Lung (tissue), 12 donors: Measurements from ENCODE around the gene KCNMA1. TPM values are rescaled to one million over a fixed set of nuclear protein-coding genes. Genes with fewer than 3 reads are reported as not detected.

Experiments used
- ATAC-seq: fragments of 200-7000 bp; cut with Tn5 transposase; one replicate; pipeline ENCODE4 v1.9.1; 2020; ENCODE audit warnings: moderate number of reproducible peaks; ENCODE audit not compliant: insufficient read depth, low FRiP score
- DNase-seq, 3 donors: peaks; one replicate each; pipeline ENCODE4 v3.0.0-alpha.2; 2013 to 2017
- H3K27ac ChIP-seq, 2 donors: one replicate each; pipeline ENCODE4 v1.5.1; 2013; ENCODE audit warnings: mild to moderate bottlenecking in 2 of 2, moderate library complexity in 2 of 2, control low read depth in 1 of 2, inconsistent platforms in 1 of 2, low read depth in 1 of 2, low read length in 1 of 2
- H3K27me3 ChIP-seq, 3 donors: one replicate each; pipeline ENCODE4 v1.5.1; 2013; ENCODE audit warnings: low read length in 2 of 3; ENCODE audit not compliant: control insufficient read depth in 3 of 3, insufficient read depth in 3 of 3
- H3K36me3 ChIP-seq, 4 donors: one replicate each; pipeline ENCODE4 v1.5.1; 2013; ENCODE audit warnings: low read length in 4 of 4, mild to moderate bottlenecking in 1 of 4, moderate library complexity in 1 of 4; ENCODE audit not compliant: control insufficient read depth in 4 of 4, insufficient read depth in 4 of 4
- H3K4me1 ChIP-seq, 5 donors: one replicate each; pipeline ENCODE4 v1.5.1; 2013; ENCODE audit warnings: low read length in 5 of 5, mild to moderate bottlenecking in 2 of 5, moderate library complexity in 1 of 5; ENCODE audit not compliant: control insufficient read depth in 5 of 5, insufficient read depth in 5 of 5
- H3K4me3 ChIP-seq: one replicate; pipeline ENCODE4 v1.5.1; 2013; ENCODE audit warnings: mild to moderate bottlenecking, control low read depth, moderate library complexity
- H3K9ac ChIP-seq, 2 donors: one replicate each; pipeline ENCODE4 v1.5.1; 2013; ENCODE audit warnings: low read length in 2 of 2, control low read depth in 1 of 2; ENCODE audit not compliant: insufficient read depth in 1 of 2
- H3K9me3 ChIP-seq, 4 donors: one replicate each; pipeline ENCODE4 v1.5.1; 2013; ENCODE audit warnings: low read length in 3 of 4, mild to moderate bottlenecking in 1 of 4, moderate library complexity in 1 of 4; ENCODE audit not compliant: control insufficient read depth in 4 of 4, insufficient read depth in 3 of 4
- WGBS, 2 donors: extraction: QIAGEN DNeasy Blood & Tissue Kit; methylation state at CpG; one replicate each; pipeline ENCODE4 v1.1.7; 2013; 5-methylcytosine and 5-hydroxymethylcytosine counted together
- polyA plus RNA-seq, 2 donors: library from polyadenylated mRNA; stranded (reverse); fragments of 200-250 nt; gene quantifications; one replicate each; pipeline ENCODE4 v1.2.1, GENCODE V29; 2013
- total RNA-seq, 2 donors: library from RNA; depleted of rRNA in 1 of 2; stranded (reverse); fragments of >200 nt in 1 of 2; gene quantifications; one replicate each; pipeline ENCODE4 v1.2.1, GENCODE V29; 2014 to 2021
- TF ChIP-seq, protein P1 (sequence below): IDR thresholded peaks from 2 replicates; pipeline ENCODE4 v1.5.1; 2012; ENCODE audit warnings: mild to moderate bottlenecking; ENCODE audit errors: control extremely low read depth, extremely low read depth
- donor health status: control.
- donor health status: control.
- donor health status: Bipolar disorder and iron deficiency.
- donor health status: healthy.
- donor health status: DM: yes; HTN: yes; CAD: no.

The KCNMA1 gene
- total and polyA plus RNA-seq, 4 donors = 3.8 to 13.0 (median 5.5) TPM

DNA sequence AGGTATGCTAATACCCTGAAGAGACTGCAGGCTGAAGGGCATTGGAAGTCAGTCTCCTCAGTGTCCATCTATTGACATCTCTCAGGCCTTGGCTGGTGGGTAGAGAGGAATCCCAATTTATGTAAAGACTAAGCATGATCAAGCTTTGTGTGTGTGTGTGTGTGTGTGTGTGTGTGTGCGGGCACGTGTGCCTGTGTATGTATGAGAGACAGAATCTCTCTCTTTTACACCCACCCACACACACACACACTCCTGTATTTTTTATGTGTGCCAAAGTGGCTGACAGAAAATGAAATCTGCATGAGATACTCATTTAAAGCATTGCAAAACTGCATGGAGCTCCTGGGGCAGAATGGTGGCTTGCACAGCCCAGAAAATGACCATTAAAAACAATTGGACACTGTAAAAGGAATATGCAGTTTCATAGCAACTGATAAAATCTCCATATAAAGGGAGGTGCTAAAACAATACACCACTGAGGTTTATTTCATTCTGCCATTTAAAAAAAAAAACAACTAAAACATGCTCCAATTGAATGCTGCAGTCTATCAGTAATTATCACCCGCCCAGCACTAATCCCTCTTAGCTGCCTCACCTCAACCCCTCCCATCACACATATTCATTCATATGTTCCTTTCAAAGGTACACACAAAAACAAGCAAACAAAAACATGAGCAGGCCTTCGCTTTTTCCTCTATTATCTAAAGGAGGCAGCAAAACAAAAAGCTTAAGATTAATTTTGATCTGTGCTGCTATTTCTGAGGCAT, 385.0 kb downstream of the KCNMA1 start:
- ATAC-seq (no peak), DNase-seq (no peak)
- Histone ChIP-seq H3K9ac (no peak overlapping the region), H3K4me3 (no peak overlapping the region), H3K27ac (no peak overlapping the region), H3K9me3 (no peaks in the 10 kb centered on the region), H3K36me3 (no peaks in the 10 kb centered on the region), H3K4me1 (peaks cover 0 to 5% (median under 1%) of the 10 kb centered on the region in 5 donors), H3K27me3 (no peaks in the 10 kb centered on the region)
- TF ChIP-seq, protein P1, sequence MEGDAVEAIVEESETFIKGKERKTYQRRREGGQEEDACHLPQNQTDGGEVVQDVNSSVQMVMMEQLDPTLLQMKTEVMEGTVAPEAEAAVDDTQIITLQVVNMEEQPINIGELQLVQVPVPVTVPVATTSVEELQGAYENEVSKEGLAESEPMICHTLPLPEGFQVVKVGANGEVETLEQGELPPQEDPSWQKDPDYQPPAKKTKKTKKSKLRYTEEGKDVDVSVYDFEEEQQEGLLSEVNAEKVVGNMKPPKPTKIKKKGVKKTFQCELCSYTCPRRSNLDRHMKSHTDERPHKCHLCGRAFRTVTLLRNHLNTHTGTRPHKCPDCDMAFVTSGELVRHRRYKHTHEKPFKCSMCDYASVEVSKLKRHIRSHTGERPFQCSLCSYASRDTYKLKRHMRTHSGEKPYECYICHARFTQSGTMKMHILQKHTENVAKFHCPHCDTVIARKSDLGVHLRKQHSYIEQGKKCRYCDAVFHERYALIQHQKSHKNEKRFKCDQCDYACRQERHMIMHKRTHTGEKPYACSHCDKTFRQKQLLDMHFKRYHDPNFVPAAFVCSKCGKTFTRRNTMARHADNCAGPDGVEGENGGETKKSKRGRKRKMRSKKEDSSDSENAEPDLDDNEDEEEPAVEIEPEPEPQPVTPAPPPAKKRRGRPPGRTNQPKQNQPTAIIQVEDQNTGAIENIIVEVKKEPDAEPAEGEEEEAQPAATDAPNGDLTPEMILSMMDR = no peak
- 94 to 95% methylated on average over 4 of the region's 4 CpGs for WGBS, 2 donors

DNA sequence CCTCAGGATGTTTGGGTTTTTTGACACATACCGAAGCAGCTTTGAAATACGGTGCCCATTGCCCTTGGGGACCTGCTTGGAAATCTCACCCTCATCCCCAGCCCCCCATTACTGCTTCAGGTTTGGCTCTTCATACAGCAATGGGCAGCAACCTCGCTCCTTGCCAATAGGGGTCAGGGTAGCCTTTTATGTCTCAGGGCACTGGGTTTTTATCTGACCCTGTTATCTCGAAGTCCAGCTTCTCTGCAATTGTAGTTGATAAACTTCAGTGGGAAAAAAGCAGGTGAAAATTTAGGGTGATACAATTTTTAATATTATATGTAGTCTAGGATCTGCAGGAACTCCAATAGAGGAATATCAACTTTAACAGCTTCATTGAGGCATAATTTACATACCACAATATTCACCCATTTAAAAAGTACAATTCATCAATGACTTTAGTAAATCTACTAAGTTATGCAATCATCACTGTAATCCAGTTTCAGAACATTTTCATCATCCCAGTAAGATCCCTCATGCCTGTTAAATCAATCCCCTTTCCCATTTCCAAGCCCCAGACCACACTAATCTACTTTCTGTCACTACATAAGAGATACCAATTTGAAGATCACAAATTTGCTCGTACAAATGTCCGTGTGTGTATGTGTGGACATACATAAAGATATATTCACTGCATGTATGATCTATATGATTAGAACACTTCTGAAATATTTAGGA, 386.2 kb downstream of the KCNMA1 start:
- DNase-seq = no peak
- TF ChIP-seq, protein P1 = no peak

DNA sequence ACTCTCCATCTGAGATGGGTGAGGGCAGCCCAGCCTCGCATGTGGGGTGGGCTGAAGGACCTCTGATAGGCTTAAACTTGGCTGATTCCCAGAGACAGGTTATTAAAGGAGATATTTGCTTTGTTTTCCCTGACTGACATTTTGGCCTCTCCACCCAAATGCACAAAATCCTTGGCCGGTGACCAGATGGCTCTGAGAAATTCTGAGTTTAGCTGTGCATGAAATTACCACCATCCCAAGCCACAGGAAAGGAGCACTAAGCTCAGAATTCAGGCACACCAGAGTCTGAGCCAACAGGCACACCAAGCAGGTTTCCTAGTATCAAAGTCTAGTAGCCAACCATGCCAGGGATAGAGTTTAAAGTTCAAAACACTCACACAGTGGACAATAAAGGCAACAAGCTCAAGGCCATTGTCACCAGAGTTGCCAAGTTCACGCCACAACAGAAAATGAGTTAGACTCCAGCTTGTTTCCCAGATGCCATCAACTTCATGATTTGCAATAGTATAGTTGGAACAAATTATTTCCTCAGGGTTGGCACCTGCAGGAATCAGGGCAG, 387.6 kb downstream of the KCNMA1 start:
- H3K4me3 ChIP-seq = no peak overlapping the region
- H3K27ac ChIP-seq = no peak overlapping the region
- no peaks in the 10 kb centered on the region for H3K27me3 ChIP-seq
- ATAC-seq (no peak), DNase-seq (no peak)
- H3K9me3 ChIP-seq = peaks cover 0 to 2% (median 0%) of the 10 kb centered on the region in 4 donors
- H3K4me1 ChIP-seq = peaks cover 0 to 21% (median 4%) of the 10 kb centered on the region in 5 donors
- no peak overlapping the region for H3K9ac ChIP-seq
- H3K36me3 ChIP-seq = no peaks in the 10 kb centered on the region
- 78 to 82% methylated on average over 3 of the region's 3 CpGs for WGBS, 2 donors
- TF ChIP-seq, protein P1 = no peak

More for the DNA sequence above, 386.2 kb downstream of the KCNMA1 start:
- Histone ChIP-seq H3K9me3 (no peaks in the 10 kb centered on the region), H3K9ac (no peak overlapping the region), H3K36me3 (no peaks in the 10 kb centered on the region), H3K27me3 (no peaks in the 10 kb centered on the region), H3K27ac (no peak overlapping the region), H3K4me3 (no peak overlapping the region), H3K4me1 (peaks cover 0 to 14% (median 4%) of the 10 kb centered on the region in 5 donors)
- ATAC-seq = no peak
- WGBS, 2 donors = 56% methylated on average over 6 of the region's 6 CpGs
